Fibroblast of skin of left quadriceps (primary cell): Measurements from ENCODE around the gene P2RX3.
"Not testable (repeated sequence)": the region's sequence is repeated elsewhere in the genome, so short reads cannot be mapped to it uniquely, and the experiment has no call there.

Source experiments
- DNase-seq, 2 experiments: peaks; one replicate each; pipeline ENCODE4 v3.0.0-alpha.2; 2013; ENCODE audit warnings: low read depth in 2 of 2

Gene P2RX3

GRCh38 chr11:57324886-57325734 lies 13.0 kb upstream of the P2RX3 start, which contains the start of gene TNKS1BP1:
Gene TNKS1BP1 (minus strand): TSS chr11:57324952. CDS start chr11:57321885, 3,067 bp downstream.
- DNase-seq = peak; percentile 96

GRCh38 chr11:57325735-57326048 lies 12.5 kb upstream of the P2RX3 start:
- DNase-seq = no peak

GRCh38 chr11:57327721-57328120 lies 10.4 kb upstream of the P2RX3 start:
- DNase-seq = no peak

GRCh38 chr11:57330029-57330428 lies 8.1 kb upstream of the P2RX3 start:
- DNase-seq = no peak

- no peak for DNase-seq
These were observed 6.4 kb upstream of the P2RX3 start for GRCh38 chr11:57331720-57332119.

- no peak for DNase-seq
These were observed 5.3 kb upstream of the P2RX3 start for GRCh38 chr11:57332694-57333440.

GRCh38 chr11:57335023-57335342 lies 3.2 kb upstream of the P2RX3 start:
- no peak for DNase-seq

GRCh38 chr11:57335343-57336110 lies 2.6 kb upstream of the P2RX3 start, which contains the start of gene SSRP1:
Gene SSRP1 (minus strand): TSS chr11:57335892. CDS start chr11:57335121, 771 bp downstream.
- peak; percentile 65 to 73 for DNase-seq

GRCh38 chr11:57336111-57336666 lies 2.0 kb upstream of the P2RX3 start:
- no peak for DNase-seq

- not testable (repeated sequence) for DNase-seq
These were observed 1.3 kb upstream of the P2RX3 start for GRCh38 chr11:57336856-57337255.

- no peak for DNase-seq
These were observed 1.2 kb downstream of the P2RX3 start for GRCh38 chr11:57339328-57339727.

- peak in 1 of 2 experiments; percentile 15 for DNase-seq
These were observed 2.0 kb downstream of the P2RX3 start for GRCh38 chr11:57340039-57340615.

GRCh38 chr11:57341250-57341808 lies 3.2 kb downstream of the P2RX3 start:
- no peak for DNase-seq

- no peak for DNase-seq
These were observed 4.5 kb downstream of the P2RX3 start for GRCh38 chr11:57342702-57343101.

- DNase-seq = no peak
These were observed 5.7 kb downstream of the P2RX3 start for GRCh38 chr11:57343825-57344224.

GRCh38 chr11:57344826-57345225 lies 6.7 kb downstream of the P2RX3 start:
- no peak for DNase-seq

- DNase-seq = peak; percentile 36 to 40
These were observed 7.5 kb downstream of the P2RX3 start for GRCh38 chr11:57345555-57346211.

- no peak for DNase-seq
These were observed 9.2 kb downstream of the P2RX3 start for GRCh38 chr11:57347336-57347735.

GRCh38 chr11:57348052-57348451 lies 9.9 kb downstream of the P2RX3 start:
- DNase-seq = no peak

- no peak for DNase-seq
These were observed 10.6 kb downstream of the P2RX3 start for GRCh38 chr11:57348636-57349313.
